B cell (primary cell): Measurements from ENCODE around the gene KIRREL3. TPM values are rescaled to one million over a fixed set of nuclear protein-coding genes. Genes with fewer than 3 reads are reported as not detected.

Source experiments
- ATAC-seq: fragments of 200-7000 bp; cut with Tn5 transposase; one replicate; pipeline ENCODE4 v1.10.0; 2021; ENCODE audit warnings: low read depth, mild to moderate bottlenecking, moderate number of reproducible peaks, moderate library complexity
- CTCF ChIA-PET: fragments of 350-600 bp; sonication (Branson Sonifier 250); formaldehyde crosslinking; loops from one replicate; lab custom pipeline; 2021; ENCODE audit warnings: antibody characterized with exemption, inconsistent platforms; lab: Charles Lee
- POLR2A ChIA-PET: fragments of 350-600 bp; sonication (Branson Sonifier 250); formaldehyde crosslinking; loops from one replicate; lab custom pipeline; 2021; ENCODE audit warnings: antibody characterized with exemption; lab: Charles Lee
- DNase-seq: peaks from one replicate; pipeline ENCODE4 v3.0.0; 2013
- H2AFZ ChIP-seq: 2 replicates; pipeline ENCODE4 v1.6.1; 2012; ENCODE audit warnings: mild to moderate bottlenecking, low read depth, low read length; ENCODE audit not compliant: insufficient read depth, poor library complexity, severe bottlenecking
- H3K27ac ChIP-seq, 2 donors: 1 replicate in 1 of 2; 2 replicates in 1 of 2; pipeline ENCODE4 v1.5.1; 2012 to 2013; ENCODE audit warnings: low read length in 2 of 2, mild to moderate bottlenecking in 2 of 2, moderate library complexity in 1 of 2
- H3K27me3 ChIP-seq, 4 experiments: fragments of 200-600 bp in 1 of 4; sonication (generic) in 1 of 4; replicated peaks in 1 of 4; 1 replicate in 2 of 4; 2 replicates in 2 of 4; pipeline versions ENCODE4 v1.6.1 to v1.7.0; 2013 to 2016; ENCODE audit warnings: low read length in 3 of 4, mild to moderate bottlenecking in 2 of 4, mixed read lengths in 1 of 4, moderate library complexity in 1 of 4; ENCODE audit not compliant: insufficient read depth in 4 of 4, control insufficient read depth in 3 of 4; ENCODE audit errors: control extremely low read depth in 1 of 4
- H3K36me3 ChIP-seq, 2 experiments: replicated peaks in 1 of 2; 1 replicate in 1 of 2; 2 replicates in 1 of 2; pipeline versions ENCODE4 v1.6.1 to v1.7.1; 2013; ENCODE audit warnings: low read length in 1 of 2; ENCODE audit not compliant: insufficient read depth in 2 of 2, control insufficient read depth in 1 of 2; ENCODE audit errors: control extremely low read depth in 1 of 2, extremely low read depth in 1 of 2
- H3K4me1 ChIP-seq, 2 donors: fragments of 200-600 bp in 1 of 2; sonication (generic) in 1 of 2; 1 replicate in 1 of 2; 2 replicates in 1 of 2; pipeline versions ENCODE4 v1.5.1 to v1.6.1; 2013 to 2017; ENCODE audit warnings: low read length in 2 of 2; ENCODE audit not compliant: control insufficient read depth in 2 of 2, insufficient read depth in 2 of 2
- H3K4me2 ChIP-seq: replicated peaks from 2 replicates; pipeline ENCODE3; 2012; ENCODE audit warnings: mild to moderate bottlenecking, low read depth, low read length; ENCODE audit not compliant: poor library complexity, severe bottlenecking
- H3K4me3 ChIP-seq, 5 experiments: fragments of 200-600 bp in 1 of 5; sonication (generic) in 1 of 5; 1 replicate in 3 of 5; 2 replicates in 2 of 5; pipeline versions ENCODE4 v1.5.1 to v1.7.0; 2011 to 2016; ENCODE audit warnings: low read length in 4 of 5, mild to moderate bottlenecking in 4 of 5, low read depth in 2 of 5, control low read depth in 1 of 5, moderate library complexity in 1 of 5; ENCODE audit not compliant: insufficient read depth in 1 of 5; ENCODE audit errors: control extremely low read depth in 1 of 5, extremely low read depth in 1 of 5
- H3K79me2 ChIP-seq: fragments of 200-600 bp; sonication (generic); one replicate; pipeline ENCODE4 v1.6.0; 2016; ENCODE audit warnings: low read length; ENCODE audit not compliant: control insufficient read depth, insufficient read depth
- H3K9ac ChIP-seq: fragments of 200-600 bp; sonication (generic); 2 replicates; pipeline ENCODE4 v1.6.1; 2017; ENCODE audit warnings: mild to moderate bottlenecking, low read length, moderate library complexity
- H3K9me3 ChIP-seq, 3 donors: one replicate each; pipeline versions ENCODE4 v1.6.1 to v1.7.1; 2013; ENCODE audit warnings: low read length in 2 of 3; ENCODE audit not compliant: control insufficient read depth in 2 of 3, insufficient read depth in 1 of 3; ENCODE audit errors: control extremely low read depth in 1 of 3
- H4K20me1 ChIP-seq: 2 replicates; pipeline ENCODE4 v1.6.0; 2012; ENCODE audit warnings: mild to moderate bottlenecking, low read length; ENCODE audit not compliant: insufficient read depth, control insufficient read depth, poor library complexity, severe bottlenecking
- H3K27ac Mint-ChIP-seq: one replicate; pipeline ENCODE4 v1.8.0; 2021; ENCODE audit warnings: mixed read lengths
- H3K27me3 Mint-ChIP-seq: one replicate; pipeline ENCODE4 v1.8.0; 2021; ENCODE audit warnings: mixed read lengths
- H3K4me1 Mint-ChIP-seq: one replicate; pipeline ENCODE4 v1.8.0; 2021; ENCODE audit warnings: mixed read lengths
- H3K4me3 Mint-ChIP-seq: one replicate; pipeline ENCODE4 v1.8.0; 2021; ENCODE audit warnings: mixed read lengths
- H3K9me3 Mint-ChIP-seq: one replicate; pipeline ENCODE4 v1.8.0; 2022; ENCODE audit warnings: mixed read lengths; ENCODE audit not compliant: insufficient read depth
- EZH2 ChIP-seq: IDR thresholded peaks from 2 replicates; pipeline ENCODE4 v1.6.1; 2012; ENCODE audit warnings: borderline replicate concordance, low read depth, mild to moderate bottlenecking, moderate library complexity, low read length; ENCODE audit not compliant: insufficient read depth, poor library complexity, severe bottlenecking
- WGBS: methylation state at CpG from one replicate; pipeline ENCODE4 v1.1.5; 2013; ENCODE audit warnings: missing lambda C conversion rate; ENCODE audit not compliant: insufficient coverage; 5-methylcytosine and 5-hydroxymethylcytosine counted together
- intact Hi-C: fragments of 100-400 bp; cut with micrococcal nuclease; formaldehyde crosslinking; loops from one replicate; pipeline ENCODE4 v1.10.0; 2022
- polyA plus RNA-seq: library from polyadenylated mRNA; depleted of rRNA; stranded (reverse); fragments of >200 nt; gene quantifications from 2 replicates; pipeline ENCODE4 v1.2.3, GENCODE V29; 2012
- total RNA-seq, 2 donors: library from RNA; stranded (reverse); fragments of 120-200 nt in 1 of 2; gene quantifications; 1 replicate in 1 of 2; 2 replicates in 1 of 2; pipeline versions ENCODE4 v1.2.3 to v1.2.4, GENCODE V29; 2013 to 2022
- TF ChIP-seq, protein P1 (sequence below): fragments of 200-600 bp; IDR thresholded peaks from one replicate; pipeline ENCODE4 v1.8.0; 2022; ENCODE audit warnings: antibody characterized with exemption, mild to moderate bottlenecking

The KIRREL3 gene
- total and polyA plus RNA-seq, 2 donors (not counting 1 experiment from before 2014, with no cell fraction given), result not detected

- H3K4me3 Mint-ChIP-seq, result no peak overlapping the region
- POLR2A ChIA-PET, result no interaction called here
Observed at GRCh38 chr11:126485986-126486635, 514.5 kb downstream of the KIRREL3 start.

More at GRCh38 chr11:126485986-126486635, 514.5 kb downstream of the KIRREL3 start:
- intact Hi-C loops, result no loop called here
- DNase-seq, result no peak
- Histone ChIP-seq H3K36me3 (no peaks in the 10 kb centered on the region), H3K9me3 (no peaks in the 10 kb centered on the region), H3K79me2 (no peaks in the 10 kb centered on the region), H3K27me3 (no peaks in the 10 kb centered on the region), H3K4me2 (no peak overlapping the region), H3K27ac (no peak overlapping the region), H3K4me1 (no peaks in the 10 kb centered on the region), H3K9ac (no peak overlapping the region), H3K4me3 (no peak overlapping the region), H4K20me1 (no peaks in the 10 kb centered on the region), H2AFZ (no peak overlapping the region)
- CTCF ChIA-PET, result interaction anchor here (0.6 to 10.0 kb wide), 7 partner anchors 10 to 175 kb away, joined by 3 to 159 read pairs (median 3); no protein-coding TSS in a partner anchor
- no peak for ATAC-seq
- Mint-ChIP-seq H3K4me1 (peaks cover 6% of the 10 kb centered on the region), H3K27me3 (peaks cover 6% of the 10 kb centered on the region), H3K9me3 (no peaks in the 10 kb centered on the region), H3K27ac (no peak overlapping the region)
- TF ChIP-seq, protein P1, sequence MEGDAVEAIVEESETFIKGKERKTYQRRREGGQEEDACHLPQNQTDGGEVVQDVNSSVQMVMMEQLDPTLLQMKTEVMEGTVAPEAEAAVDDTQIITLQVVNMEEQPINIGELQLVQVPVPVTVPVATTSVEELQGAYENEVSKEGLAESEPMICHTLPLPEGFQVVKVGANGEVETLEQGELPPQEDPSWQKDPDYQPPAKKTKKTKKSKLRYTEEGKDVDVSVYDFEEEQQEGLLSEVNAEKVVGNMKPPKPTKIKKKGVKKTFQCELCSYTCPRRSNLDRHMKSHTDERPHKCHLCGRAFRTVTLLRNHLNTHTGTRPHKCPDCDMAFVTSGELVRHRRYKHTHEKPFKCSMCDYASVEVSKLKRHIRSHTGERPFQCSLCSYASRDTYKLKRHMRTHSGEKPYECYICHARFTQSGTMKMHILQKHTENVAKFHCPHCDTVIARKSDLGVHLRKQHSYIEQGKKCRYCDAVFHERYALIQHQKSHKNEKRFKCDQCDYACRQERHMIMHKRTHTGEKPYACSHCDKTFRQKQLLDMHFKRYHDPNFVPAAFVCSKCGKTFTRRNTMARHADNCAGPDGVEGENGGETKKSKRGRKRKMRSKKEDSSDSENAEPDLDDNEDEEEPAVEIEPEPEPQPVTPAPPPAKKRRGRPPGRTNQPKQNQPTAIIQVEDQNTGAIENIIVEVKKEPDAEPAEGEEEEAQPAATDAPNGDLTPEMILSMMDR, result no peak
- no peak for TF ChIP-seq EZH2
- WGBS, result 97% methylated on average over 9 of the region's 12 CpGs
